ENCODE results near the gene ZBTB9.

Gene ZBTB9

DNA sequence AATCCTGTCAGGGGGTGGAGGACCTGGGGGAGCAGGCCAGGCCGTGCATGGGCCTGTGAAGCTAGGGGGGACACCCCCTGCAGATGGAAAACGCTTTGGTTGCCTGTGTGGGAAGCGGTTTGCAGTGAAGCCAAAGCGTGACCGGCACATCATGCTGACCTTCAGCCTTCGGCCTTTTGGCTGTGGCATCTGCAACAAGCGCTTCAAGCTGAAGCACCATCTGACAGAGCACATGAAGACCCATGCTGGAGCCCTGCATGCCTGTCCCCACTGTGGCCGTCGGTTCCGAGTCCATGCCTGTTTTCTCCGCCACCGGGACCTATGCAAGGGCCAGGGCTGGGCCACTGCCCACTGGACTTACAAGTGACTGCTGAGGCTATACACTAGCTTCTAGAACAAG lies 1.8 kb downstream of the ZBTB9 start:
- no peak for DNase-seq (ENCODE audit: low read depth, low spot score)
- TF ChIP-seq YY1 (IDR thresholded peaks at IDR 0.05; ENCODE audit: insufficient read depth, insufficient read length) = no peak
- TF ChIP-seq SUZ12 (IDR thresholded peaks at IDR 0.05; ENCODE audit: extremely low read depth, insufficient read depth, insufficient read length) = no peak
- TF ChIP-seq ZNF274 (IDR thresholded peaks at IDR 0.05; ENCODE audit: low read depth, low read length) = no peak
- Histone ChIP-seq H3K36me3 (ENCODE audit: insufficient read depth, insufficient read length, low read length) (peaks cover 34% of the 10 kb centered on the region), H3K9me3 (ENCODE audit: insufficient read depth, low read length) (no peaks in the 10 kb centered on the region), H3K4me3 (ENCODE audit: insufficient read length, low read depth) (no peak overlapping the region), H3K4me1 (ENCODE audit: insufficient read depth, insufficient read length) (no peaks in the 10 kb centered on the region), H3K27me3 (ENCODE audit: insufficient read depth, insufficient read length) (no peaks in the 10 kb centered on the region), H3K9ac (ENCODE audit: insufficient read length, low read depth) (no peak overlapping the region)

DNA sequence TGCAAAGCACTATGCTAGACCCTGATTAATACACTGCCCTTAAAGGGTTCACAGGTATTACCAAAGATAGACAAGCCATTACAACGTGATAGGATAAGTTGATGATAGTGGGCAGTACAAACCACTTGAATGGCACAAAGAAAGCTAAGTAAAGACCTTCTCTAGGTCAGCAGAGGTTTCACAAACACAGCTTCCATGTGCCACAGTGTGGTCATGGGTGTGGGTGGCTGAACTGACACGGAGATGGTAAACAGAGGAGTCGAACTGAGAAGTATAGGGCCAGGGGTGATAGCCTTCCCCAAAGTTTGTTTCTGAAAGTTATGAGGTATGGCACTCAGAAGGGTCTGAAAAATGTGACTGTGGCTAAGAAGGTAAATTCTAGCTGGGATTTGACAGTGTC lies 4.3 kb downstream of the ZBTB9 start:
- TF ChIP-seq ZNF274 (IDR thresholded peaks at IDR 0.05; ENCODE audit: low read depth, low read length) = no peak
- no peak for TF ChIP-seq YY1 (IDR thresholded peaks at IDR 0.05; ENCODE audit: insufficient read depth, insufficient read length)
- TF ChIP-seq SUZ12 (IDR thresholded peaks at IDR 0.05; ENCODE audit: extremely low read depth, insufficient read depth, insufficient read length) = no peak
- no peak overlapping the region for H3K4me3 ChIP-seq (ENCODE audit: insufficient read length, low read depth)
- no peaks in the 10 kb centered on the region for H3K4me1 ChIP-seq (ENCODE audit: insufficient read depth, insufficient read length)
- no peaks in the 10 kb centered on the region for H3K9me3 ChIP-seq (ENCODE audit: insufficient read depth, low read length)
- H3K27me3 ChIP-seq (ENCODE audit: insufficient read depth, insufficient read length) = no peaks in the 10 kb centered on the region
- DNase-seq (ENCODE audit: low read depth, low spot score) = no peak
- H3K9ac ChIP-seq (ENCODE audit: insufficient read length, low read depth) = no peak overlapping the region
- H3K36me3 ChIP-seq (ENCODE audit: insufficient read depth, insufficient read length, low read length) = peaks cover 26% of the 10 kb centered on the region

DNA sequence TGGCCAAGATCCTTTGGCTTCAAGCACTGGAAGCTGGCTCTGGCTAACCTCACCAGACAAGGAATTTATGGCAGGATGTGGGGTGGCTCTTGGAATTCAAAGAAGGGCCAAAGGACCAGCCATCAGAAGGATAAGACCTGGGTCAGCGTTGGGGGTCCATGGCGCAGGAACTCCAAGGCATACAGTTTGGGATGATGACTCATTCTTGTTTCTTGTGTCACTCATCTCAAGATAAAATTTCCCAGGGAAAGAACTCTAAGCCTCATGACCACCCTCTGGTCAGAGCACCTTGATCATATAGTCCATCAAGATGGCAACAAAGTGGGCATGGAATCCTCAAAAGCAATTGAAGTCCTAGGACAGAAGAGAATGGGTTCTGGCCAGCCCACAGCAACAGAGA lies 4.8 kb downstream of the ZBTB9 start:
- peaks cover 26% of the 10 kb centered on the region for H3K36me3 ChIP-seq (ENCODE audit: insufficient read depth, insufficient read length, low read length)
- no peaks in the 10 kb centered on the region for H3K27me3 ChIP-seq (ENCODE audit: insufficient read depth, insufficient read length)
- no peaks in the 10 kb centered on the region for H3K9me3 ChIP-seq (ENCODE audit: insufficient read depth, low read length)
- H3K4me1 ChIP-seq (ENCODE audit: insufficient read depth, insufficient read length) = no peaks in the 10 kb centered on the region
- H3K9ac ChIP-seq (ENCODE audit: insufficient read length, low read depth) = no peak overlapping the region
- no peak overlapping the region for H3K4me3 ChIP-seq (ENCODE audit: insufficient read length, low read depth)
- TF ChIP-seq ZNF274 (IDR thresholded peaks at IDR 0.05; ENCODE audit: low read depth, low read length) = no peak
- no peak for DNase-seq (ENCODE audit: low read depth, low spot score)

DNA sequence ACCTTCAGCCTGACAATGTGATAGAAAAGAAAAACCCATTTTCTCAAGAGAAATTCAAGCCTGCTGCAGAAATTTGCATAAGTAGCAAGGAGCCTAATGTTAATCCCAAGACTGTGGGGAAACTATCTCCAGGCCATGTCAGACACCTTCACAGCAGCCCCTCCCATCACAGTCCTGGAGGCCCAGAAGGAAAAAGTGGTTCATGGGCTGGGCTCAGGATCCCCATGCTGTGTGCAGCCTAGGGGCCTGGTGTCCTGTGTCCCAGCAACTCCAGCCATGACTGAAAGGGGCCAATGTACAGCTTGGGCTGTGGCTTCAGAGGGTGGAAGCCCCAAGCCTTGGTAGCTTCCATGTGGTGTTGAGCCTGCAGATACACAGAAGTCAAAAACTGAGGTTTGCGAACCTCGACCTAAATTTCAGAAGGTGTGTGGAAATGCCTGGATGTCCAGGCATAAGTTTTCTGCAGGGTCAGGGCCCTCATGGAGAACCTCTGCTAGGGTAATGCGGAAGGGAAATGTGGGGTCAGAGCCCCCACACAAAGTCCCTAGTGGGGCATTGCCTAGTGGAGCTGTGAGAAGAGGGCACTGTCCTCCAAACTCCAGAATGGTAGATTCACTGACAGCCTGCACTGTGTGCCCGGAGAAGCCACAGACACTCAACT lies 11.8 kb downstream of the ZBTB9 start:
- no peak for DNase-seq (ENCODE audit: low read depth, low spot score)
- Histone ChIP-seq H3K4me3 (ENCODE audit: insufficient read length, low read depth) (no peak overlapping the region), H3K9me3 (ENCODE audit: insufficient read depth, low read length) (peaks cover 6% of the 10 kb centered on the region; the same call in 1 of the 2 replicates), H3K36me3 (ENCODE audit: insufficient read depth, insufficient read length, low read length) (no peaks in the 10 kb centered on the region), H3K4me1 (ENCODE audit: insufficient read depth, insufficient read length) (no peaks in the 10 kb centered on the region), H3K27me3 (ENCODE audit: insufficient read depth, insufficient read length) (no peaks in the 10 kb centered on the region), H3K9ac (ENCODE audit: insufficient read length, low read depth) (no peak overlapping the region)
- TF ChIP-seq SUZ12 (IDR thresholded peaks at IDR 0.05; ENCODE audit: extremely low read depth, insufficient read depth, insufficient read length) = no peak
- TF ChIP-seq YY1 (IDR thresholded peaks at IDR 0.05; ENCODE audit: insufficient read depth, insufficient read length) = no peak
- TF ChIP-seq ZNF274 (IDR thresholded peaks at IDR 0.05; ENCODE audit: low read depth, low read length) = no peak

DNA sequence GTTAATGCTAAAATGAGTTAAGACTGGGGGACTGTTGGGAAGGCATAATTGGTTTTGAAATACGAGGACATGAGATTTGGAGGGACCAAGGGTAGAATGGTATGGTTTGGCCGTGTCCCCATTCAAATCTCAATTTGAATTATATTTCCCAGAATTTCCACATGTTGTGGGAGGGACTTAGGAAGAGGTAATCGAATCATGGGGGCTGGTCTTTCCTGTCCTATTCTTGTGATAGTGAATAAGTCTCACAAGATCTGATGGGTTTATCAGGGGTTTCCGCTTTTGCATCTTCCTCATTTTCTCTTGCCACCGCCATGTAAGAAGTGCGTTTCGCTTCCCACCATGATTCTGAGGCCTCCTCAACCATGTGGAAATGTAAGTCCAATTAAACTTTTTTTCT lies 12.7 kb downstream of the ZBTB9 start:
- no peaks in the 10 kb centered on the region for H3K36me3 ChIP-seq (ENCODE audit: insufficient read depth, insufficient read length, low read length)
- no peak overlapping the region for H3K4me3 ChIP-seq (ENCODE audit: insufficient read length, low read depth)
- no peak overlapping the region for H3K9ac ChIP-seq (ENCODE audit: insufficient read length, low read depth)
- peaks cover 6% of the 10 kb centered on the region; the same call in 1 of the 2 replicates for H3K9me3 ChIP-seq (ENCODE audit: insufficient read depth, low read length)
- no peaks in the 10 kb centered on the region for H3K4me1 ChIP-seq (ENCODE audit: insufficient read depth, insufficient read length)
- no peak for DNase-seq (ENCODE audit: low read depth, low spot score)
- no peak for TF ChIP-seq YY1 (IDR thresholded peaks at IDR 0.05; ENCODE audit: insufficient read depth, insufficient read length)
- no peak for TF ChIP-seq SUZ12 (IDR thresholded peaks at IDR 0.05; ENCODE audit: extremely low read depth, insufficient read depth, insufficient read length)
- TF ChIP-seq ZNF274 (IDR thresholded peaks at IDR 0.05; ENCODE audit: low read depth, low read length) = no peak
- no peaks in the 10 kb centered on the region for H3K27me3 ChIP-seq (ENCODE audit: insufficient read depth, insufficient read length)

DNA sequence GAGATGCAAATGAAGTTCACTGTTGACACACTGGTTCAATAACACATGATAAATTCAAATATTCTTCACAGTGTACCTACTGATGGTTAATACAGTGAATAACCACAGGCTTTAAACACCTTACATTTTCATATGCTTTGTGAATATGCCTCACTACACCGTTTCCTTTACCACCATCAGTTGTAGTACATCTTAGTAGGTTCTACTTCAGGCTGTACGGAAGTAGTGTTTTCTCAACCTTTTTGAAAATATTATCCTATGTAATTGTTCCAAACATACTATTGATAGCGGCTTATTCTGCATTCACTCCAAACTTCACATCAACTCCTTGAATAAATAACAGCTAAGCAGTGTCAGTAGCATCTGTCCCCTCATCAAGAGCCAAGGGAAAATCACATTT lies 15.3 kb downstream of the ZBTB9 start:
- no peak overlapping the region for H3K9ac ChIP-seq (ENCODE audit: insufficient read length, low read depth)
- H3K27me3 ChIP-seq (ENCODE audit: insufficient read depth, insufficient read length) = no peaks in the 10 kb centered on the region
- DNase-seq (ENCODE audit: low read depth, low spot score) = no peak
- H3K9me3 ChIP-seq (ENCODE audit: insufficient read depth, low read length) = peaks cover 6% of the 10 kb centered on the region; the same call in 1 of the 2 replicates
- no peaks in the 10 kb centered on the region for H3K36me3 ChIP-seq (ENCODE audit: insufficient read depth, insufficient read length, low read length)
- no peaks in the 10 kb centered on the region for H3K4me1 ChIP-seq (ENCODE audit: insufficient read depth, insufficient read length)
- H3K4me3 ChIP-seq (ENCODE audit: insufficient read length, low read depth) = no peak overlapping the region
- TF ChIP-seq YY1 (IDR thresholded peaks at IDR 0.05; ENCODE audit: insufficient read depth, insufficient read length) (no peak), ZNF274 (IDR thresholded peaks at IDR 0.05; ENCODE audit: low read depth, low read length) (no peak), SUZ12 (IDR thresholded peaks at IDR 0.05; ENCODE audit: extremely low read depth, insufficient read depth, insufficient read length) (no peak)

DNA sequence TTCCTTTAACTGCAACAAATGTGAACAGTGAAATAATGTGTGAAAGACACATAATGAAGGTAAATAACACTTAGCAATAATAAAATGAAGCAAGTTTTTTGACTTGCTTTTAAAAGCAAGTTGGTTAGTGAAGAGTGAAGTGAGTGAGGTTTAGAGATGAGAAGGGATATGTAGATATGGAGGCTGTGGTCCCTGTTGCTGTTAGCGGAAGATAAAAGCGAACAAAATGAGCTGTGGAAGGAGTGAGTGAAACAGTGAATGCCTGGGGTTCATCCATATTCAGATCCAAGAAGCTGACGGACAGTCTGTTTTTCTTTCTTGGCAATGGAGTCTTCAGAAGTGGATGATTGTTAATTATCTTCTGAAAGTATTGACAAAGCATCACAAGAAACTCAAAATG lies 23.5 kb downstream of the ZBTB9 start:
- no peak for DNase-seq (ENCODE audit: low read depth, low spot score)
- no peak for TF ChIP-seq ZNF274 (IDR thresholded peaks at IDR 0.05; ENCODE audit: low read depth, low read length)
- no peak for TF ChIP-seq SUZ12 (IDR thresholded peaks at IDR 0.05; ENCODE audit: extremely low read depth, insufficient read depth, insufficient read length)
- no peak for TF ChIP-seq YY1 (IDR thresholded peaks at IDR 0.05; ENCODE audit: insufficient read depth, insufficient read length)
- no peaks in the 10 kb centered on the region for H3K4me1 ChIP-seq (ENCODE audit: insufficient read depth, insufficient read length)
- H3K4me3 ChIP-seq (ENCODE audit: insufficient read length, low read depth) = no peak overlapping the region
- no peaks in the 10 kb centered on the region for H3K36me3 ChIP-seq (ENCODE audit: insufficient read depth, insufficient read length, low read length)
- H3K27me3 ChIP-seq (ENCODE audit: insufficient read depth, insufficient read length) = no peaks in the 10 kb centered on the region
- H3K9me3 ChIP-seq (ENCODE audit: insufficient read depth, low read length) = no peaks in the 10 kb centered on the region
- H3K9ac ChIP-seq (ENCODE audit: insufficient read length, low read depth) = no peak overlapping the region
